Upper lobe of left lung (tissue), 6 donors: ENCODE measurements around the gene CTNNAL1. TPM values are rescaled to one million over a fixed set of nuclear protein-coding genes. Genes with fewer than 3 reads are reported as not detected.

Experiments
- ATAC-seq, 2 donors: fragments of 200-7000 bp; cut with Tn5 transposase; one replicate each; pipeline ENCODE4 v1.9.1; 2022; ENCODE audit warnings: mild to moderate bottlenecking in 2 of 2, moderate library complexity in 2 of 2; ENCODE audit not compliant: low FRiP score in 2 of 2
- DNase-seq, 2 donors: peaks; one replicate each; pipeline ENCODE4 v3.0.0-alpha.2; 2019 to 2020
- H3K27ac ChIP-seq, 4 donors: fragments of 200-600 bp; sonication (generic); one replicate each; pipeline ENCODE4 v1.5.1; 2016 to 2019
- H3K27me3 ChIP-seq, 4 donors: fragments of 200-600 bp; sonication (generic); one replicate each; pipeline ENCODE4 v1.5.1; 2017 to 2019
- H3K36me3 ChIP-seq, 4 donors: fragments of 200-600 bp; sonication (generic); one replicate each; pipeline ENCODE4 v1.5.1; 2016 to 2019
- H3K4me1 ChIP-seq, 4 donors: fragments of 200-600 bp; sonication (generic); one replicate each; pipeline ENCODE4 v1.5.1; 2018 to 2019
- H3K4me3 ChIP-seq, 4 donors: fragments of 200-600 bp; sonication (generic); one replicate each; pipeline ENCODE4 v1.5.1; 2017 to 2019; ENCODE audit warnings: mild to moderate bottlenecking in 2 of 4, moderate library complexity in 1 of 4
- H3K9me3 ChIP-seq, 4 donors: fragments of 200-600 bp; sonication (generic); one replicate each; pipeline ENCODE4 v1.5.1; 2018 to 2019
- EP300 ChIP-seq, 4 donors: sonication (generic); formaldehyde crosslinking; IDR thresholded peaks; one replicate each; pipeline ENCODE4 v1.5.1; 2017; ENCODE audit warnings: antibody characterized with exemption in 4 of 4, control low read depth in 2 of 4
- POLR2A ChIP-seq, 4 donors: fragments of 450-650 bp; IDR thresholded peaks; one replicate each; pipeline ENCODE4 v1.5.1; 2016 to 2017; ENCODE audit warnings: antibody characterized with exemption in 4 of 4, mild to moderate bottlenecking in 2 of 4
- POLR2AphosphoS5 ChIP-seq, 2 donors: sonication (generic); formaldehyde crosslinking; IDR thresholded peaks; one replicate each; pipeline ENCODE4 v1.5.1; 2017; ENCODE audit warnings: antibody characterized with exemption in 2 of 2
- WGBS, 2 donors: methylation state at CpG; one replicate each; pipeline ENCODE4 v1.1.5; 2017 to 2018; 5-methylcytosine and 5-hydroxymethylcytosine counted together
- total RNA-seq, 6 donors: library from RNA; depleted of rRNA in 4 of 6; stranded (reverse); fragments of >200 nt in 4 of 6; gene quantifications; one replicate each; pipeline versions ENCODE4 v1.1.0 to v1.2.1, GENCODE V29; 2016 to 2021
- TF ChIP-seq, protein P1 (sequence below), 6 experiments: fragments of 450-650 bp in 4 of 6; fragments of 200-600 bp in 2 of 6; sonication (generic) in 2 of 6; IDR thresholded peaks; one replicate each; pipeline ENCODE4 v1.5.1; 2016 to 2019; ENCODE audit warnings: antibody characterized with exemption in 6 of 6
- donor health status: DM: no; HTN: no; CAD: no; lungs with moderate emphysema.
- donor health status: DM: no; HTN: yes; CAD: no; lungs with severe emphysema.

The CTNNAL1 gene
- total RNA-seq, 6 donors from 2014 or later, result 10.5 to 59.6 (median 25.9) TPM

DNA sequence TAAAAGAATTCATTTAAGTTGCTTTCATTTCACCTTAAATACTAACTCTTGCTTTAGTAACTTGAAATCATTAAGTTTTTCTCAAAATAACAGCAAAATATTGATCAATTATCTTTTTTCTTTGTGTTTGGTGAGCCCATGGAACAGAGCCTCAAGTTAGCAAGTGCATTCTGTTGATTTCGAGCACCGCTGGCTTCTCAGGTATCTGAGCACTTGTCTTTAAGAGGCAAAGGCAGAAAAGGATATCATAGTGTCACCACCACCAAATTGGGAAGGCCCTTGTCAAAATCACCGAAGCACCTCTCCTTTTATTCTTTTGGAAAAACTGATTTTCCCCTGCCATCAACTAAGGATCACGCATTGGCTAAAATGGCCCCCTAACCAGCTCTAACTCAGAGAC, 17.1 kb upstream of the CTNNAL1 start:
- TF ChIP-seq, protein P1, sequence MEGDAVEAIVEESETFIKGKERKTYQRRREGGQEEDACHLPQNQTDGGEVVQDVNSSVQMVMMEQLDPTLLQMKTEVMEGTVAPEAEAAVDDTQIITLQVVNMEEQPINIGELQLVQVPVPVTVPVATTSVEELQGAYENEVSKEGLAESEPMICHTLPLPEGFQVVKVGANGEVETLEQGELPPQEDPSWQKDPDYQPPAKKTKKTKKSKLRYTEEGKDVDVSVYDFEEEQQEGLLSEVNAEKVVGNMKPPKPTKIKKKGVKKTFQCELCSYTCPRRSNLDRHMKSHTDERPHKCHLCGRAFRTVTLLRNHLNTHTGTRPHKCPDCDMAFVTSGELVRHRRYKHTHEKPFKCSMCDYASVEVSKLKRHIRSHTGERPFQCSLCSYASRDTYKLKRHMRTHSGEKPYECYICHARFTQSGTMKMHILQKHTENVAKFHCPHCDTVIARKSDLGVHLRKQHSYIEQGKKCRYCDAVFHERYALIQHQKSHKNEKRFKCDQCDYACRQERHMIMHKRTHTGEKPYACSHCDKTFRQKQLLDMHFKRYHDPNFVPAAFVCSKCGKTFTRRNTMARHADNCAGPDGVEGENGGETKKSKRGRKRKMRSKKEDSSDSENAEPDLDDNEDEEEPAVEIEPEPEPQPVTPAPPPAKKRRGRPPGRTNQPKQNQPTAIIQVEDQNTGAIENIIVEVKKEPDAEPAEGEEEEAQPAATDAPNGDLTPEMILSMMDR (IDR thresholded peaks at IDR 0.05), result no peak
- TF ChIP-seq POLR2AphosphoS5 (IDR thresholded peaks at IDR 0.05) (no peak), EP300 (IDR thresholded peaks at IDR 0.05) (no peak), POLR2A (IDR thresholded peaks at IDR 0.05) (no peak)
- H3K9me3 ChIP-seq, result no peaks in the 10 kb centered on the region
- no peak overlapping the region for H3K27ac ChIP-seq
- H3K4me1 ChIP-seq, result peaks cover 0 to 12% (median 9%) of the 10 kb centered on the region in 4 donors
- H3K36me3 ChIP-seq, result peaks cover 10 to 40% (median 15%) of the 10 kb centered on the region in 4 donors
- 92 to 94% methylated on average over 4 of the region's 4 CpGs for WGBS, 2 donors
- ATAC-seq (no peak), DNase-seq (no peak)
- no peaks in the 10 kb centered on the region for H3K27me3 ChIP-seq
- H3K4me3 ChIP-seq, result no peak overlapping the region

- no peak for ATAC-seq
- no peak overlapping the region for H3K27ac ChIP-seq
- TF ChIP-seq POLR2A (IDR thresholded peaks at IDR 0.05) (no peak), EP300 (IDR thresholded peaks at IDR 0.05) (no peak), POLR2AphosphoS5 (IDR thresholded peaks at IDR 0.05) (no peak)
- TF ChIP-seq, protein P1 (IDR thresholded peaks at IDR 0.05), result no peak
- H3K4me3 ChIP-seq, result no peak overlapping the region
- 93 to 98% methylated on average over 4 of the region's 4 CpGs for WGBS, 2 donors
- no peak for DNase-seq
- H3K36me3 ChIP-seq, result peaks cover 10 to 32% (median 10%) of the 10 kb centered on the region in 4 donors
- no peaks in the 10 kb centered on the region for H3K9me3 ChIP-seq
- peaks cover 0 to 12% (median 9%) of the 10 kb centered on the region in 4 donors for H3K4me1 ChIP-seq
- no peaks in the 10 kb centered on the region for H3K27me3 ChIP-seq
These were observed 15.2 kb upstream of the CTNNAL1 start for GRCh38 chr9:109028457-109028856.

GRCh38 chr9:109027176-109027575, 13.9 kb upstream of the CTNNAL1 start:
- peak in 1 of 2 donors; percentile 36 for ATAC-seq

GRCh38 chr9:109026306-109026705, 13.0 kb upstream of the CTNNAL1 start:
- Histone ChIP-seq H3K4me1 (peaks cover 0 to 23% (median 10%) of the 10 kb centered on the region in 4 donors), H3K36me3 (peaks cover 0 to 13% (median 0%) of the 10 kb centered on the region in 4 donors), H3K4me3 (no peak overlapping the region), H3K9me3 (no peaks in the 10 kb centered on the region), H3K27ac (peak overlapping the region in 2 of 4 donors; percentile 24 to 42), H3K27me3 (no peaks in the 10 kb centered on the region)
- TF ChIP-seq POLR2A (IDR thresholded peaks at IDR 0.05) (no peak), EP300 (IDR thresholded peaks at IDR 0.05) (no peak)
- TF ChIP-seq, protein P1 (IDR thresholded peaks at IDR 0.05), result no peak
- ATAC-seq, result no peak
- 91 to 94% methylated on average over 7 of the region's 7 CpGs for WGBS, 2 donors
- DNase-seq, result no peak

More at GRCh38 chr9:109027176-109027575, 13.9 kb upstream of the CTNNAL1 start:
- H3K4me3 ChIP-seq, result no peak overlapping the region
- WGBS, 2 donors, result 36 to 49% methylated on average over 2 of the region's 2 CpGs
- TF ChIP-seq, protein P1 (IDR thresholded peaks at IDR 0.05), result no peak
- no peak for TF ChIP-seq POLR2AphosphoS5 (IDR thresholded peaks at IDR 0.05)
- TF ChIP-seq EP300 (IDR thresholded peaks at IDR 0.05), result no peak
- TF ChIP-seq POLR2A (IDR thresholded peaks at IDR 0.05), result no peak
- H3K36me3 ChIP-seq, result peaks cover 0 to 20% (median 2%) of the 10 kb centered on the region in 4 donors
- no peaks in the 10 kb centered on the region for H3K27me3 ChIP-seq
- H3K4me1 ChIP-seq, result peaks cover 0 to 16% (median 10%) of the 10 kb centered on the region in 4 donors
- DNase-seq, result no peak
- no peaks in the 10 kb centered on the region for H3K9me3 ChIP-seq
- H3K27ac ChIP-seq, result peak overlapping the region in 2 of 4 donors; percentile 38 to 42

- no peak for TF ChIP-seq EP300 (IDR thresholded peaks at IDR 0.05)
- TF ChIP-seq, protein P1 (IDR thresholded peaks at IDR 0.05), result no peak
- TF ChIP-seq POLR2AphosphoS5 (IDR thresholded peaks at IDR 0.05), result no peak
- H3K27me3 ChIP-seq, result no peaks in the 10 kb centered on the region
- H3K4me3 ChIP-seq, result no peak overlapping the region
- no peaks in the 10 kb centered on the region for H3K9me3 ChIP-seq
- H3K36me3 ChIP-seq, result peaks cover 0 to 12% (median 5%) of the 10 kb centered on the region in 4 donors
- H3K27ac ChIP-seq, result no peak overlapping the region
- H3K4me1 ChIP-seq, result peaks cover 0 to 32% (median 11%) of the 10 kb centered on the region in 4 donors
- no peak for DNase-seq
- no peak for ATAC-seq
These were observed 9.6 kb upstream of the CTNNAL1 start for GRCh38 chr9:109022873-109023272.
